HEK293T (cell line): Measurements from ENCODE around the gene FKBP7.
"Not testable (repeated sequence)": the region's sequence is repeated elsewhere in the genome, so short reads cannot be mapped to it uniquely, and the experiment has no call there.

Experiments
- CTCF ChIA-PET: fragments of 350-600 bp; formaldehyde crosslinking; extraction: SDS; loops from one replicate; lab custom pipeline; 2021; ENCODE audit warnings: antibody characterized with exemption, inconsistent platforms; lab: Yijun Ruan, JAX
- POLR2A ChIA-PET: fragments of 350-600 bp; formaldehyde crosslinking; extraction: SDS; loops from one replicate; lab custom pipeline; 2020; ENCODE audit warnings: antibody characterized with exemption, inconsistent platforms; lab: Yijun Ruan, JAX
- DNase-seq: peaks from one replicate; pipeline ENCODE4 v3.0.0; 2012; ENCODE audit warnings: mixed read lengths; ENCODE audit errors: extremely low spot score
- ARNT ChIP-seq: fragments of 450-650 bp; IDR thresholded peaks from 2 replicates; pipeline ENCODE4 v1.6.1; 2017; ENCODE audit warnings: mild to moderate bottlenecking
- BHLHE40 ChIP-seq: fragments of 450-650 bp; IDR thresholded peaks from 2 replicates; pipeline ENCODE4 v1.6.1; 2016; ENCODE audit warnings: mild to moderate bottlenecking, moderate library complexity, borderline replicate concordance
- CTBP1 ChIP-seq: fragments of 450-650 bp; IDR thresholded peaks from 2 replicates; pipeline ENCODE4 v1.6.1; 2016; ENCODE audit warnings: borderline replicate concordance
- ELF4 ChIP-seq: fragments of 450-650 bp; IDR thresholded peaks from 2 replicates; pipeline ENCODE4 v1.6.1; 2017; ENCODE audit warnings: antibody characterized with exemption
- FOXA1 ChIP-seq: fragments of 450-650 bp; IDR thresholded peaks from 2 replicates; pipeline ENCODE4 v1.6.1; 2016; ENCODE audit warnings: mild to moderate bottlenecking
- FOXK2 ChIP-seq: fragments of 450-650 bp; IDR thresholded peaks from 2 replicates; pipeline ENCODE4 v1.6.1; 2016; ENCODE audit warnings: mild to moderate bottlenecking
- FOXM1 ChIP-seq: fragments of 450-650 bp; IDR thresholded peaks from 2 replicates; pipeline ENCODE4 v1.6.1; 2017; ENCODE audit warnings: mild to moderate bottlenecking, borderline replicate concordance
- HDGF ChIP-seq: fragments of 450-650 bp; IDR thresholded peaks from 2 replicates; pipeline ENCODE4 v1.6.1; 2017; ENCODE audit warnings: antibody characterized with exemption, borderline replicate concordance
- L3MBTL2 ChIP-seq: fragments of 450-650 bp; conservative IDR thresholded peaks from 2 replicates; pipeline ENCODE4 v1.6.1; 2016; ENCODE audit warnings: mild to moderate bottlenecking
- LEF1 ChIP-seq: fragments of 450-650 bp; IDR thresholded peaks from 2 replicates; pipeline ENCODE4 v1.6.1; 2017; ENCODE audit warnings: mild to moderate bottlenecking, borderline replicate concordance
- NFRKB ChIP-seq: fragments of 450-650 bp; IDR thresholded peaks from 2 replicates; pipeline ENCODE4 v1.6.1; 2016; ENCODE audit warnings: mild to moderate bottlenecking, moderate library complexity
- PKNOX1 ChIP-seq: fragments of 450-650 bp; IDR thresholded peaks from 2 replicates; pipeline ENCODE4 v1.6.1; 2016
- SP1 ChIP-seq: fragments of 450-650 bp; IDR thresholded peaks from 2 replicates; pipeline ENCODE4 v1.6.1; 2017
- SUZ12 ChIP-seq: fragments of 450-650 bp; IDR thresholded peaks from 2 replicates; pipeline ENCODE4 v1.6.1; 2016; ENCODE audit warnings: mild to moderate bottlenecking
- TARDBP ChIP-seq: fragments of 450-650 bp; IDR thresholded peaks from 2 replicates; pipeline ENCODE4 v1.6.1; 2016
- ZNF384 ChIP-seq: fragments of 450-650 bp; IDR thresholded peaks from 2 replicates; pipeline ENCODE4 v1.6.1; 2016

Gene FKBP7

DNA sequence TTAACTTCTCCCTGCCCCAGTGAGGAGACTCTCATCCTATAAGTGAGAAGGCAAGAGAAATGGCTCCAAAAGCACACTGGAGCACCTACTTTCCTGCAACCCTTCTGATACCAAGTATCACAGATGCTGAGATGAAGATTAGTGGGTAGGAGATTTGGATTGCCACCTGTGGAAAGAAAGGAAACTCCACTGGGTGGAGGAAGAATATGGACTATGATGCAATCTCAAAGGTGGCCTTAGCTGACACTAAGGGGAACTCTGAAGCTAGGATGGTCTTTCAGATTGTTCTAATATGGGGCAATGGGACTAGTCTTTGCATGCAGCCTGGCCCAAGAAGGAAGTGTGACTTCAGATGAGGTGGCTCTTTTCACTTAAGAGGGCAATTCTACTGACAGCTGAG is 49.1 kb downstream of the FKBP7 start:
- ChIA-PET CTCF (interaction anchor here (2.0 kb wide), 1 partner anchor 15 kb away, joined by 10 read pairs; no protein-coding TSS in a partner anchor), POLR2A (interaction anchor here (1.7 to 1.9 kb wide), 2 partner anchors 15 to 22 kb away, joined by 8 to 13 read pairs; partner anchors contain the start of genes PJVK and PRKRA)
- TF ChIP-seq SP1 (no peak), PKNOX1 (no peak), ARNT (no peak)
- no peak for DNase-seq

- CTCF ChIA-PET: interaction anchor here (0.8 to 2.0 kb wide), 2 partner anchors 14 to 33 kb away, joined by 3 to 10 read pairs; no protein-coding TSS in a partner anchor
- DNase-seq: no peak
- TF ChIP-seq CTBP1: no peak
- POLR2A ChIA-PET: interaction anchor here (1.1 to 1.9 kb wide), 3 partner anchors 9 to 23 kb away, joined by 4 to 13 read pairs (median 8); partner anchors contain the start of genes PJVK and PRKRA
These were observed 50.0 kb downstream of the FKBP7 start for GRCh38 chr2:178428396-178428806.

DNA sequence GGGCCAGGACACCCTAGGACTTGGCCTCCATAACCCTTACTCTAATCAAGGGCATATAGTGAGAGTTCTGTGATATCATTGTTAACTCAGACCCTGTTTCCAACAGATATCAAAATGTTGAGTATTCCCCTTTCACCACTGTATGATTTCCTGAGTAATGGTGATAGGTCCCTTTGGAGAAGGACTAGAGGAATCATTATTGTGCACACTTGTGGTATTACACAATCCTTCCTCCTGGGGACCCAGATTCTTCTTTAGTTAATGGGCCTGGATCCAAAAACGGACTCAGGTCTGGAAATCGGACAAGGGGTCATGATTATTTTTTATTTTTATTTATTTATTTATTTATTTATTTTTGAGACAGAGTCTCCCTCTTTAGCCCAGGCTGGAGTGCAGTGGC is 50.9 kb downstream of the FKBP7 start:
- TF ChIP-seq PKNOX1 (no peak), BHLHE40 (no peak), FOXK2 (no peak), ZNF384 (no peak), TARDBP (no peak), LEF1 (no peak), NFRKB (no peak), SP1 (no peak), ELF4 (no peak), SUZ12 (no peak), HDGF (no peak), FOXA1 (no peak), CTBP1 (no peak), L3MBTL2 (no peak)
- CTCF ChIA-PET: interaction anchor here (2.0 kb wide), 1 partner anchor 13 kb away, joined by 10 read pairs; no protein-coding TSS in a partner anchor
- POLR2A ChIA-PET: interaction anchor here (1.0 to 1.9 kb wide), 3 partner anchors 13 to 24 kb away, joined by 3 to 13 read pairs (median 8); partner anchors contain the start of genes PJVK and PRKRA
- DNase-seq: no peak

DNA sequence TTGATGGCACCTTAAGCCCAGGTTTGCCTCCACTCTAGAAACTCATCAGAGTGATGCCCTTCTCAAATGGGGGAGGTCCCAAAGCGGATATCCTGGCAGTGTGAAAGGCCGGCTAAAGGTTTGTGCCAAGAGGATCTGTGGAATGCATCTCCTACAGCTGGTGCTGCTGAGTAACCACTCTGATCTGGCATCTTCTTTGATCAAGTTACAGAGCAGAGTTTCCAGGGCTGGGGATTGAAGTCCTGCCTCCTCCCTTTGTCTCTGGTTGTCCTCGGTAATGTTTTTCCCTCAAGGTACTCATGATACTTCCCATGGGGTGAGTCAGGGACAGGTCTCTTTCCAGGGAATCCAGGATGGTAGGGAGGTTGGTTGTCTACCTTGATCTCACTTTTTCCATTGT is 52.0 kb downstream of the FKBP7 start:
- DNase-seq: no peak
- TF ChIP-seq NFRKB (no peak), TARDBP (no peak)
- ChIA-PET POLR2A (interaction anchor here (1.0 kb wide), 1 partner anchor 25 kb away, joined by 3 read pairs; the partner anchor contains the start of genes PJVK and PRKRA), CTCF (interaction anchor here (0.5 kb wide), 1 partner anchor 37 kb away, joined by 3 read pairs; no protein-coding TSS in a partner anchor)

DNA sequence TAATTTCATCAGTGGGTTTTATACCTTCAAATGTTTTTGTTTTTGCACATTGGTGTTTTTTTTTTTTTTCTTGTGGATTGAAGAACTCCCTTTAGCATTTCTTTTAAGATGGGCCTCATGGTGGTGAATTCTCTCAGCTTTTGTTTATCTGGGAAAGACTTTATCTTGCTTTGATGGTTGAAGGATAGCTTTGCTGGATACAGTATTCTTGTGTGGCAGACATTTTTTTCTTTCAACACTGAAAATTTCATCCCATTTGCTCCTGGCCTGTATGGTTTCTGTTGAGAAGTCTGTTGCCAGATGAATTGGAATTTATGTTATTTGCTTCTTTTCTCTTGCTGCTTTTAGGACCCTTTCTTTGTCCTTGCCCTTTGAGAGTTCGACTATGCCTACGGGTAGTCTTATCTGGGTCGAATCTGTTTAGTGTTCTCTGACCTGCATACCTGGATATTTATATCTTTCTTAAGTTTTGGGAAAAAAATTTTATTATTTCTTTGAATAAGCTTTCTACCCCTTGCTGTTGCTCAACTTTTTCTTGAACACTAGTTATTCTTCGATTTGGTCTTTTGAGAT is 53.1 kb downstream of the FKBP7 start:
- ChIA-PET CTCF (interaction anchor here (0.7 kb wide), 2 partner anchors 26 to 450 kb away, joined by 3 to 4 read pairs; partner anchors contain the start of genes PJVK and PRKRA), POLR2A (no interaction called here)
- DNase-seq: no peak
- no peak for TF ChIP-seq CTBP1
- no peak for TF ChIP-seq ELF4
- TF ChIP-seq SP1: no peak
- TF ChIP-seq ZNF384: no peak
- no peak for TF ChIP-seq ARNT
- TF ChIP-seq NFRKB: no peak
- TF ChIP-seq L3MBTL2: no peak
- no peak for TF ChIP-seq SUZ12
- TF ChIP-seq LEF1: no peak
- TF ChIP-seq TARDBP: no peak
- TF ChIP-seq HDGF: no peak
- no peak for TF ChIP-seq FOXA1
- no peak for TF ChIP-seq FOXM1
- TF ChIP-seq BHLHE40: no peak
- TF ChIP-seq PKNOX1: no peak
- TF ChIP-seq FOXK2: no peak

GRCh38 chr2:178423746-178424145 is 54.7 kb downstream of the FKBP7 start:
- POLR2A ChIA-PET, CTCF ChIA-PET, DNase-seq: not testable (repeated sequence)

GRCh38 chr2:178422097-178422496 is 56.3 kb downstream of the FKBP7 start:
- ChIA-PET CTCF (no interaction called here), POLR2A (no interaction called here)
- no peak for DNase-seq
- TF ChIP-seq CTBP1 (no peak), FOXM1 (no peak), FOXA1 (no peak), TARDBP (no peak)
